HUES48 (cell line): ENCODE results near the gene RALGDS.

Experiments used
- H3K27ac ChIP-seq: one replicate; pipeline ENCODE4 v1.7.0; 2013; ENCODE audit warnings: low read depth, low read length, inconsistent platforms
- H3K27me3 ChIP-seq: 2 replicates; pipeline ENCODE4 v1.6.1; 2013; ENCODE audit warnings: mild to moderate bottlenecking, low read length; ENCODE audit not compliant: control insufficient read depth, insufficient read depth
- H3K36me3 ChIP-seq: 2 replicates; pipeline ENCODE4 v1.6.1; 2013; ENCODE audit warnings: low read length; ENCODE audit not compliant: control insufficient read depth, insufficient read depth
- H3K4me1 ChIP-seq: 2 replicates; pipeline ENCODE4 v1.6.1; 2013; ENCODE audit warnings: mild to moderate bottlenecking, low read length; ENCODE audit not compliant: control insufficient read depth, insufficient read depth
- H3K4me3 ChIP-seq: 2 replicates; pipeline ENCODE4 v1.5.1; 2013; ENCODE audit warnings: mild to moderate bottlenecking, low read depth, low read length
- H3K9ac ChIP-seq: 2 replicates; pipeline ENCODE4 v1.6.1; 2013; ENCODE audit warnings: mild to moderate bottlenecking, low read depth, low read length, moderate library complexity
- H3K9me3 ChIP-seq: 2 replicates; pipeline ENCODE4 v1.6.1; 2013; ENCODE audit warnings: low read length; ENCODE audit not compliant: control insufficient read depth, insufficient read depth

Gene RALGDS

DNA sequence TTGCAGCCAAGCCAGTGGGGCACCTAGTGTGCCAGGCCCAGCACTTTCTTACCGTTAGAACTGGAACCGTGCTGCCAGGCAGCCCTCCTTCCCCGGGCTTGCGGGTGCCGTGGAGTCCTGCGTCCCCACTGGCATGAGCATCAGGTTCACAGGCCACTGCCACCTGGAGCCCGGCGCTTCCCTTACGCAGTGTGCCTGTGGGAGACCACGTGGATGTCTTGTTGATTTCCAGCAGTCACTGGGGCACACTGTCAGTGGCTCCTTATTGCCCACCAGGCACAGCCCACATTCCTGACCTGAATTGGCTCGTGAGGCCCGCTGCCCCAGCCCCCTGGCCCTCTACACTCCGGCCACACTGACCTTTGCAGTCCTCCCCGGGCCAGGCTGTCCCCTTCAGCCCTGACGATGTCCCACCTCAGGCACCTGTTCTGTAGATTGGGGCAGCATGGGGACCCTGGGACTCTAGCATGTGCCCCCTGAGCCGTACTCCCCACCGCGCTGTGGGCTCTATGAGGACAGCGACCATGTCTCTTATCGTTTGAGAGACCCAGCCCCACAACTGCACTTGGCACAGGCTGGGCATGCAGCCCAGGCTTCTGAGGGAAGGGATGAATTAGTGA, 69.6 kb downstream of the RALGDS start:
- H3K36me3 ChIP-seq: peaks cover 83% of the 10 kb centered on the region
- no peak overlapping the region for H3K27ac ChIP-seq
- no peak overlapping the region for H3K9ac ChIP-seq
- no peaks in the 10 kb centered on the region for H3K27me3 ChIP-seq
- H3K4me3 ChIP-seq: no peak overlapping the region
- H3K9me3 ChIP-seq: no peaks in the 10 kb centered on the region
- H3K4me1 ChIP-seq: no peaks in the 10 kb centered on the region

DNA sequence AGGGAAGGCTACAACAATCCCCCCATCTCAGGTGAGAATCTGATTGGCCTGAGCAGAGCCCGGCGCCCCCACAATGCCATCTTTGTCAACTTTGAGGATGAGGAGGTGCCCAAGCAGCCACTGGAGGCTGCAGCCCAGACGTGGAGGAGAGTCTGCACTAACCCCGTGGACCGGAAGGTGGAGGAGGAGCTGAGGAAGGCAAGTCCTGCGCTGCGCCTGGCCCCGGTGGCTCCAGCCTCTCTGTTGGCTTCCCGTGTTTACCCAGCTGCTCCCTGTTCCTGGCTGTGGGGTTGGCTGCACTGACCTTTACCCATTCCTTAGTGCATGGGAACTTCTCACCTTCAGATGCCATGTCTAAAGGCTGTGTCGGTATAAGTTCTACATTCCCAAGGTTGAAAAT, 70.3 kb downstream of the RALGDS start:
- Histone ChIP-seq H3K4me3 (no peak overlapping the region), H3K36me3 (peaks cover 83% of the 10 kb centered on the region), H3K9ac (no peak overlapping the region), H3K9me3 (no peaks in the 10 kb centered on the region), H3K27me3 (no peaks in the 10 kb centered on the region), H3K27ac (no peak overlapping the region), H3K4me1 (no peaks in the 10 kb centered on the region)

DNA sequence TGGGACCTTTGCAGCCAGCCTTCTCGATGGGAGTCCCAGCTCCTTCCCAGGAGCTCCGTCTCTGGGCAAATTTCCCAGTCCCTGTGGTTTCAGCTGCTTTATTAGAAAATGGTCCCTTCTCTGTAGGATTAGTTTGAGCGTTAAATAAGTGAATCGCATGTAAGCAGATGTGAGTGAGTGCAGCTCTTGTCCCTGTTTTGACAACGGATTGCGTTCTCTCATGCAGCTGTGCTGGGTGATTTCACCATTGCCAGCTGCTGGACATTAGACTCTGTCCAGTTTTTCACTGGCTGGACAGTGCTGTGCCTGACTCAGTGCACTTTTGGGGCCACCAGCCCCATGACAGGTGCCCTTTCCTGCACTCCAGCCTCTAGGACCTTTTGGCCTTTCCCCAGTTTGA, 70.9 kb downstream of the RALGDS start:
- Histone ChIP-seq H3K4me1 (no peaks in the 10 kb centered on the region), H3K27me3 (no peaks in the 10 kb centered on the region), H3K9ac (no peak overlapping the region), H3K36me3 (peaks cover 82% of the 10 kb centered on the region), H3K4me3 (no peak overlapping the region), H3K27ac (no peak overlapping the region), H3K9me3 (no peaks in the 10 kb centered on the region)

DNA sequence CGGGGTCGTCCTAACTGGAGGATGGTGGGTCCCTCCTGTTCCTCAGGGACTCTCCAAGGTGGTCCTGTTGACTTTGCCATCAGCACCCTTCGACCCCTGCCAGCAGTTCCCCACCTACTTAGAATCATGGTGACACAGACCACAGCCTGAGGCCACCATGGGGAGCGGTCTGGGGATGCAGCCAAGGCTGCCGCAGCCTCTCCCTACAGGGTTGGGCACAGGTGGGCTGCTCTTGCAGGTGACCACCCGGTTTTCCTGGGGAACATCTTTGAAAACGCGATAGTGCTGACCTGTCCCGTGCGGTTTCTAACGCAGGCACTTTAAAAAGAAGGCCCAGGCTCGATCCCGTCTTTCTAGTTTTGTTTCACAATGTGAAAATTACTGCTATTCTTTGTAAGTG, 72.0 kb downstream of the RALGDS start:
- peaks cover 82% of the 10 kb centered on the region for H3K36me3 ChIP-seq
- no peaks in the 10 kb centered on the region for H3K9me3 ChIP-seq
- no peak overlapping the region for H3K27ac ChIP-seq
- no peaks in the 10 kb centered on the region for H3K4me1 ChIP-seq
- no peaks in the 10 kb centered on the region for H3K27me3 ChIP-seq
- H3K4me3 ChIP-seq: no peak overlapping the region
- H3K9ac ChIP-seq: no peak overlapping the region

DNA sequence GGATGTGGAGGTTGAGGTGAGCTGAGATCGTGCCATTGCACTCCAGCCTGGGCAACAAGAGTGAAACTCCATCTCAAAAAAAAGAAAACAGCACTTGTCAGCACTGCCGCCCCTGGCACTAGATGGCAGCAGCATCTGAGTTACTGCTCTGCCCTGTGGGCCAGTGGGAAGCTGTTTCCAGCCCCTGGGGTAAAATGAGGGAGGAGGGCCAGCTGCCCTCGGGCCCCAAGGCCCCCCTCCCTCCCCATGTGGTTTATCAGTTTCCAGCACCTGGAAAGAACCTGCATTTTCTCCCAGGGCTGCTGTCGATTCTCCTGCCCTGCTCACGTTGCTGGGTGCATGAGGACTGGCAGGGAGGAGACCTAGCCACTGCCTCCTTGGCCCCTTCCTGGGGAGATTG, 72.4 kb downstream of the RALGDS start:
- Histone ChIP-seq H3K4me3 (no peak overlapping the region), H3K36me3 (peaks cover 82% of the 10 kb centered on the region), H3K9me3 (no peaks in the 10 kb centered on the region), H3K27ac (no peak overlapping the region), H3K4me1 (no peaks in the 10 kb centered on the region), H3K9ac (no peak overlapping the region), H3K27me3 (no peaks in the 10 kb centered on the region)
